HepG2 (cell line): ENCODE measurements around the gene MSANTD1. TPM values are rescaled to one million over a fixed set of nuclear protein-coding genes. Genes with fewer than 3 reads are reported as not detected.

ENCODE experiments used
- ATAC-seq: fragments of 200-7000 bp; cut with Tn5 transposase; 3 replicates; pipeline ENCODE4 v1.9.1; 2020; ENCODE audit warnings: mild to moderate bottlenecking, moderate library complexity
- BruUV-seq: library from RNA; stranded (reverse); fragments of 400-500 nt; replicated peaks from 2 replicates; lab custom pipeline; 2021; lab: Mats Ljungman, UMichigan
- CTCF ChIA-PET: fragments of 300-600 bp; formaldehyde crosslinking; extraction: SDS; loops from one replicate; lab custom pipeline; 2021; ENCODE audit warnings: low total read pairs, inconsistent platforms, low intra/inter-chr PET ratio; lab: Yijun Ruan, JAX
- POLR2A ChIA-PET: fragments of 350-600 bp; sonication (Branson Sonifier 250); formaldehyde crosslinking; loops from one replicate; lab custom pipeline; 2020; ENCODE audit warnings: antibody characterized with exemption, inconsistent platforms; lab: Yijun Ruan, JAX
- DNase-seq: peaks from one replicate; pipeline ENCODE4 v3.0.0-alpha.2; 2015; ENCODE audit warnings: low spot score
- FAIRE-seq: peaks from 3 replicates; lab custom pipeline; 2011; peaks lifted over from hg19 to GRCh38; lab: Jason Lieb, UNC
- H2AFZ ChIP-seq: one replicate; pipeline ENCODE4 v1.6.1; 2011; ENCODE audit warnings: low read length, inconsistent platforms
- H3K27ac ChIP-seq: fragments of 300-600 bp; 3 replicates; pipeline ENCODE4 v1.8.0; 2011; ENCODE audit warnings: mixed run types, mild to moderate bottlenecking, mixed read lengths, low read length, inconsistent platforms; ENCODE audit not compliant: insufficient read depth; ENCODE audit errors: extremely low read length
- H3K27me3 ChIP-seq, 2 experiments: fragments of 200-600 bp in 1 of 2; 2 replicates in 1 of 2; 3 replicates in 1 of 2; pipeline versions ENCODE4 v1.6.0 to v1.8.0; 2011; ENCODE audit warnings: low read length in 2 of 2, mild to moderate bottlenecking in 2 of 2, moderate library complexity in 2 of 2, inconsistent platforms in 1 of 2; ENCODE audit not compliant: insufficient read depth in 2 of 2, control insufficient read depth in 1 of 2
- H3K36me3 ChIP-seq, 2 experiments: fragments of 200-600 bp in 1 of 2; replicated peaks in 1 of 2; 2 replicates in 1 of 2; 3 replicates in 1 of 2; pipeline versions ENCODE4 v1.5.1 to v1.8.0; 2011; ENCODE audit warnings: low read length in 2 of 2, inconsistent platforms in 1 of 2; ENCODE audit not compliant: insufficient read depth in 2 of 2, control insufficient read depth in 1 of 2
- H3K4me1 ChIP-seq: 2 replicates; pipeline ENCODE4 v1.5.1; 2012; ENCODE audit warnings: low read length, inconsistent platforms; ENCODE audit not compliant: insufficient read depth
- H3K4me2 ChIP-seq: 2 replicates; pipeline ENCODE4 v1.6.0; 2011; ENCODE audit warnings: low read depth, low read length, inconsistent platforms
- H3K4me3 ChIP-seq, 3 experiments: fragments of 200-600 bp in 1 of 3; sonication (generic), shearing (Covaris generic) in 1 of 3; replicated peaks in 1 of 3; 2 replicates each; pipeline ENCODE4 v1.5.1; 2011 to 2016; ENCODE audit warnings: low read length in 3 of 3, inconsistent platforms in 2 of 3, low read depth in 2 of 3, mild to moderate bottlenecking in 2 of 3, control low read depth in 1 of 3, mixed read lengths in 1 of 3; ENCODE audit not compliant: insufficient read depth in 1 of 3
- H3K79me2 ChIP-seq: one replicate; pipeline ENCODE4 v1.6.1; 2011; ENCODE audit warnings: low read length, inconsistent platforms; ENCODE audit not compliant: insufficient read depth
- H3K9ac ChIP-seq: 2 replicates; pipeline ENCODE4 v1.6.0; 2011; ENCODE audit warnings: mild to moderate bottlenecking, low read depth, low read length, inconsistent platforms; ENCODE audit not compliant: insufficient read depth
- H3K9me3 ChIP-seq: 2 replicates; pipeline ENCODE4 v1.5.1; 2012; ENCODE audit warnings: mild to moderate bottlenecking, low read length
- H4K20me1 ChIP-seq: 2 replicates; pipeline ENCODE4 v1.6.0; 2011; ENCODE audit warnings: inconsistent platforms, mild to moderate bottlenecking, low read length, moderate library complexity; ENCODE audit not compliant: insufficient read depth
- FLYWCH1 ChIP-seq: sonication (generic); formaldehyde crosslinking; IDR thresholded peaks from 2 replicates; pipeline ENCODE4 v1.8.1; 2023; ENCODE audit warnings: mild to moderate bottlenecking, missing genetic modification reagents
- KLF16 ChIP-seq, 2 experiments: sonication (generic) in 1 of 2; formaldehyde crosslinking in 1 of 2; IDR thresholded peaks; 2 replicates each; pipeline versions ENCODE4 v1.6.1 to v1.8.0; 2016 to 2023; ENCODE audit warnings: missing genetic modification reagents in 2 of 2, missing compliant biosample characterization in 1 of 2
- NFKB2 ChIP-seq: sonication (generic); formaldehyde crosslinking; IDR thresholded peaks from 2 replicates; pipeline ENCODE4 v1.4.0; 2020; ENCODE audit warnings: missing genetic modification reagents, borderline replicate concordance
- NR2F1 ChIP-seq, 2 experiments: fragments of 450-650 bp in 1 of 2; formaldehyde crosslinking in 1 of 2; IDR thresholded peaks; 2 replicates each; pipeline versions ENCODE4 v1.5.0 to v1.6.1; 2016 to 2020; ENCODE audit warnings: mild to moderate bottlenecking in 1 of 2, missing compliant biosample characterization in 1 of 2, missing genetic modification reagents in 1 of 2, moderate library complexity in 1 of 2
- RBM39 ChIP-seq: fragments of 200-400 bp; formaldehyde crosslinking; IDR thresholded peaks from one replicate; pipeline ENCODE4 v1.6.1; 2018; ENCODE audit warnings: antibody characterized with exemption, mild to moderate bottlenecking, low read depth, low read length; ENCODE audit not compliant: poor library complexity, severe bottlenecking
- ZBED4 ChIP-seq: sonication (generic); formaldehyde crosslinking; IDR thresholded peaks from 2 replicates; pipeline ENCODE4 v1.4.0; 2020; ENCODE audit warnings: missing genetic modification reagents, borderline replicate concordance
- ZNF501 ChIP-seq: sonication (generic); formaldehyde crosslinking; IDR thresholded peaks from 2 replicates; pipeline ENCODE4 v1.5.1; 2020; ENCODE audit warnings: mild to moderate bottlenecking, moderate library complexity, missing genetic modification reagents
- ZNF713 ChIP-seq: sonication (generic); formaldehyde crosslinking; IDR thresholded peaks from 2 replicates; pipeline ENCODE4 v1.4.0; 2020; ENCODE audit warnings: mild to moderate bottlenecking, missing genetic modification reagents
- WGBS: methylation state at CpG from one replicate; pipeline ENCODE4 v1.1.6; 2017; ENCODE audit warnings: low lambda C conversion rate; 5-methylcytosine and 5-hydroxymethylcytosine counted together
- in situ Hi-C: cut with HindIII; loops from 2 replicates; pipeline ENCODE4 v1.10.0; 2017; ENCODE audit warnings: low pct_unique_long_range_greater_than_20kb; ENCODE audit not compliant: extremely low pct_ligation_motif_present
- intact Hi-C: fragments of 100-400 bp; cut with micrococcal nuclease; formaldehyde crosslinking; loops from one replicate; pipeline ENCODE4 v1.10.0; 2022; ENCODE audit not compliant: unreplicated experiment
- polyA plus RNA-seq, 8 experiments: library from polyadenylated mRNA; depleted of rRNA in 3 of 8; stranded (reverse) in 7 of 8; unstranded in 1 of 8; fragments of >200 nt; fragmentation: Illumina TruSeq in 4 of 8; extraction: Trizol in 4 of 8; gene quantifications; 2 replicates each; pipeline versions ENCODE4 v1.2.1 to v1.2.3, GENCODE V29; 2011 to 2016; ENCODE audit warnings: low read depth in 4 of 8, missing spikeins in 1 of 8, mixed read lengths in 1 of 8; ENCODE audit not compliant: insufficient read depth in 1 of 8
- total RNA-seq, 5 experiments: library from RNA; depleted of rRNA; stranded (reverse); fragments of >200 nt; fragmentation: Illumina TruSeq; extraction: Trizol; gene quantifications; 2 replicates each; pipeline ENCODE4 v1.2.3, GENCODE V29; 2016; ENCODE audit warnings: low read depth in 1 of 5
- TF ChIP-seq, protein P1 (sequence below): sonication (generic); formaldehyde crosslinking; IDR thresholded peaks from 2 replicates; pipeline ENCODE4 v1.9.0; 2022; ENCODE audit warnings: low read depth, missing genetic modification reagents
- TF ChIP-seq, protein P2 (sequence below): sonication (generic); formaldehyde crosslinking; conservative IDR thresholded peaks from 2 replicates; pipeline ENCODE4 v1.8.1; 2023; ENCODE audit warnings: missing genetic modification reagents

The MSANTD1 gene
- total and polyA plus RNA-seq, 2 of the 13 experiments (the other 11 are each of a cell fraction or from before 2014, with no cell fraction given) = 0.22 to 0.40 TPM

- TF ChIP-seq NFKB2 (CRISPR knock-in tag) = no peak
Measured at GRCh38 chr4:3283916-3284315, 35.0 kb downstream of the MSANTD1 start (continued).

GRCh38 chr4:3284734-3285557 lies 36.0 kb downstream of the MSANTD1 start:
- Histone ChIP-seq H3K79me2 (peaks cover 13% of the 10 kb centered on the region), H4K20me1 (no peaks in the 10 kb centered on the region), H3K36me3 (no peaks in the 10 kb centered on the region), H3K9me3 (no peaks in the 10 kb centered on the region), H3K4me3 (peak overlapping the region in 2 of 3 experiments; percentile 59 to 89; a peak in 3 of 6 replicates), H3K27me3 (peaks cover 1 to 17% of the 10 kb centered on the region in 2 experiments; a peak in 2 of 5 replicates), H2AFZ (no peak overlapping the region), H3K4me2 (peak overlapping the region; percentile 95), H3K9ac (peak overlapping the region; percentile 71), H3K27ac (peak overlapping the region; percentile 69), H3K4me1 (peaks cover 64% of the 10 kb centered on the region)
- CTCF ChIA-PET = no interaction called here
- 74% methylated on average over 19 of the region's 24 CpGs for WGBS
- no peak; the same call in 1 of the 3 replicates for ATAC-seq
- POLR2A ChIA-PET = interaction anchor here (1.2 kb wide), 1 partner anchor 15 kb away, joined by 3 read pairs; no protein-coding TSS in a partner anchor
- BruUV-seq = no TSS peak
- no peak for FAIRE-seq
- intact Hi-C loops = no loop called here
- DNase-seq = no peak
- in situ Hi-C loops = no loop called here
- TF ChIP-seq NR2F1 (CRISPR knock-in tag; IDR thresholded peaks at IDR 0.05) (no peak), ZNF713 (no peak), ZBED4 (CRISPR knock-in tag) (no peak), RBM39 (peak; percentile 15), FLYWCH1 (CRISPR knock-in tag) (no peak), KLF16 (CRISPR knock-in tag; IDR thresholded peaks at IDR 0.05) (no peak), ZNF501 (peak; percentile 2; the same call in 1 of the 2 replicates)
- TF ChIP-seq, protein P1, sequence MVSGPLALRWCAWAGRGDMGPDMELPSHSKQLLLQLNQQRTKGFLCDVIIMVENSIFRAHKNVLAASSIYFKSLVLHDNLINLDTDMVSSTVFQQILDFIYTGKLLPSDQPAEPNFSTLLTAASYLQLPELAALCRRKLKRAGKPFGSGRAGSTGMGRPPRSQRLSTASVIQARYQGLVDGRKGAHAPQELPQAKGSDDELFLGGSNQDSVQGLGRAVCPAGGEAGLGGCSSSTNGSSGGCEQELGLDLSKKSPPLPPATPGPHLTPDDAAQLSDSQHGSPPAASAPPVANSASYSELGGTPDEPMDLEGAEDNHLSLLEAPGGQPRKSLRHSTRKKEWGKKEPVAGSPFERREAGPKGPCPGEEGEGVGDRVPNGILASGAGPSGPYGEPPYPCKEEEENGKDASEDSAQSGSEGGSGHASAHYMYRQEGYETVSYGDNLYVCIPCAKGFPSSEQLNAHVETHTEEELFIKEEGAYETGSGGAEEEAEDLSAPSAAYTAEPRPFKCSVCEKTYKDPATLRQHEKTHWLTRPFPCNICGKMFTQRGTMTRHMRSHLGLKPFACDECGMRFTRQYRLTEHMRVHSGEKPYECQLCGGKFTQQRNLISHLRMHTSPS (CRISPR knock-in tag) = no peak
- TF ChIP-seq, protein P2, sequence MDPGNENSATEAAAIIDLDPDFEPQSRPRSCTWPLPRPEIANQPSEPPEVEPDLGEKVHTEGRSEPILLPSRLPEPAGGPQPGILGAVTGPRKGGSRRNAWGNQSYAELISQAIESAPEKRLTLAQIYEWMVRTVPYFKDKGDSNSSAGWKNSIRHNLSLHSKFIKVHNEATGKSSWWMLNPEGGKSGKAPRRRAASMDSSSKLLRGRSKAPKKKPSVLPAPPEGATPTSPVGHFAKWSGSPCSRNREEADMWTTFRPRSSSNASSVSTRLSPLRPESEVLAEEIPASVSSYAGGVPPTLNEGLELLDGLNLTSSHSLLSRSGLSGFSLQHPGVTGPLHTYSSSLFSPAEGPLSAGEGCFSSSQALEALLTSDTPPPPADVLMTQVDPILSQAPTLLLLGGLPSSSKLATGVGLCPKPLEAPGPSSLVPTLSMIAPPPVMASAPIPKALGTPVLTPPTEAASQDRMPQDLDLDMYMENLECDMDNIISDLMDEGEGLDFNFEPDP (CRISPR knock-in tag) = 0 out of 2 replicates have a peak, but pooled peaks have one; percentile 21
